SK-N-SH (cell line): ENCODE results near the gene KRTAP20-3. TPM values are rescaled to one million over a fixed set of nuclear protein-coding genes. Genes with fewer than 3 reads are reported as not detected.

Experiments used
- CTCF ChIA-PET: fragments of 300-600, 350-600 bp; formaldehyde crosslinking; extraction: SDS; loops from one replicate; lab custom pipeline; 2021; lab: Yijun Ruan, JAX
- POLR2A ChIA-PET: fragments of 350-600 bp; sonication (Branson Sonifier 250); formaldehyde crosslinking; extraction: SDS; loops from one replicate; lab custom pipeline; 2020; ENCODE audit warnings: antibody characterized with exemption, inconsistent platforms; lab: Yijun Ruan, JAX
- DNase-seq: peaks from one replicate; pipeline ENCODE4 v3.0.0; 2012
- H2AFZ ChIP-seq: fragments of 200-600 bp; sonication (generic); 2 replicates; pipeline ENCODE4 v1.8.1; 2016; ENCODE audit warnings: antibody characterized with exemption, mild to moderate bottlenecking, low read depth
- H3F3A ChIP-seq: fragments of 200-600 bp; sonication (generic); replicated peaks from 2 replicates; pipeline ENCODE3; 2016; ENCODE audit warnings: antibody characterized with exemption, mild to moderate bottlenecking; ENCODE audit not compliant: insufficient read depth
- H3K27ac ChIP-seq, 2 experiments: fragments of 200-500 bp in 1 of 2; fragments of 200-600 bp in 1 of 2; sonication (Bioruptor generic) in 1 of 2; sonication (generic), shearing (Covaris generic) in 1 of 2; 2 replicates each; pipeline versions ENCODE4 v1.5.1 to v1.6.1; 2014 to 2016; ENCODE audit warnings: low read depth in 2 of 2, inconsistent platforms in 1 of 2, low read length in 1 of 2, mild to moderate bottlenecking in 1 of 2, mixed read lengths in 1 of 2
- H3K27me3 ChIP-seq: fragments of 200-600 bp; sonication (generic), shearing (Covaris generic); 2 replicates; pipeline ENCODE4 v1.6.1; 2016; ENCODE audit warnings: mixed run types; ENCODE audit not compliant: insufficient read depth
- H3K36me3 ChIP-seq, 2 experiments: fragments of 200-500 bp in 1 of 2; fragments of 200-600 bp in 1 of 2; sonication (Bioruptor generic) in 1 of 2; sonication (generic) in 1 of 2; replicated peaks in 1 of 2; 2 replicates each; pipeline versions ENCODE3 to v1.5.1; 2014 to 2016; ENCODE audit warnings: low read length in 1 of 2, mild to moderate bottlenecking in 1 of 2; ENCODE audit not compliant: insufficient read depth in 2 of 2, control insufficient read depth in 1 of 2
- H3K4me1 ChIP-seq, 2 experiments: fragments of 200-500 bp in 1 of 2; fragments of 200-600 bp in 1 of 2; sonication (Bioruptor generic) in 1 of 2; sonication (generic), shearing (Covaris generic) in 1 of 2; 2 replicates each; pipeline versions ENCODE4 v1.5.1 to v1.6.1; 2014 to 2016; ENCODE audit warnings: low read depth in 1 of 2, low read length in 1 of 2, mixed run types in 1 of 2; ENCODE audit not compliant: insufficient read depth in 2 of 2, control insufficient read depth in 1 of 2
- H3K4me2 ChIP-seq: fragments of 200-600 bp; sonication (generic), shearing (Covaris generic); 2 replicates; pipeline ENCODE4 v1.6.1; 2017; ENCODE audit warnings: mixed run types
- H3K4me3 ChIP-seq, 2 experiments: fragments of 200-500 bp in 1 of 2; fragments of 200-600 bp in 1 of 2; sonication (Bioruptor generic) in 1 of 2; sonication (generic), shearing (Covaris generic) in 1 of 2; 2 replicates each; pipeline versions ENCODE4 v1.5.1 to v1.8.1; 2014 to 2016; ENCODE audit warnings: low read depth in 2 of 2, inconsistent platforms in 1 of 2, low read length in 1 of 2, mild to moderate bottlenecking in 1 of 2, mixed read lengths in 1 of 2, moderate library complexity in 1 of 2
- H3K79me2 ChIP-seq: fragments of 200-600 bp; sonication (generic); 2 replicates; pipeline ENCODE4 v1.8.1; 2017; ENCODE audit warnings: mild to moderate bottlenecking; ENCODE audit not compliant: insufficient read depth
- H3K9ac ChIP-seq: fragments of 200-600 bp; sonication (generic); 2 replicates; pipeline ENCODE4 v1.6.1; 2017; ENCODE audit warnings: mixed run types
- H3K9me2 ChIP-seq: fragments of 200-600 bp; sonication (generic); 2 replicates; pipeline ENCODE4 v1.6.1; 2017; ENCODE audit warnings: mixed run types
- H3K9me3 ChIP-seq: fragments of 200-600 bp; sonication (generic); 2 replicates; pipeline ENCODE4 v1.6.1; 2017; ENCODE audit warnings: mixed run types, mild to moderate bottlenecking, moderate library complexity
- H4K20me1 ChIP-seq: fragments of 200-600 bp; sonication (generic); 2 replicates; pipeline ENCODE4 v1.6.1; 2017; ENCODE audit warnings: mild to moderate bottlenecking, mixed run types; ENCODE audit not compliant: insufficient read depth
- EZH2phosphoT487 ChIP-seq: fragments of 200-600 bp; sonication (generic); IDR thresholded peaks from 2 replicates; pipeline ENCODE4 v1.6.1; 2017; ENCODE audit warnings: low read depth, mixed run types, mild to moderate bottlenecking, antibody characterized with exemption, moderate library complexity, borderline replicate concordance
- FOXM1 ChIP-seq: IDR thresholded peaks from 2 replicates; pipeline ENCODE4 v1.4.0; 2012; ENCODE audit warnings: low read depth, mild to moderate bottlenecking
- GABPA ChIP-seq: IDR thresholded peaks from 2 replicates; pipeline ENCODE4 v1.4.0; 2012; ENCODE audit warnings: low read depth, mild to moderate bottlenecking
- GATA2 ChIP-seq: sonication (generic); formaldehyde crosslinking; IDR thresholded peaks from 2 replicates; pipeline ENCODE4 v1.5.0; 2020; ENCODE audit warnings: mild to moderate bottlenecking, missing genetic modification reagents
- MEF2A ChIP-seq: IDR thresholded peaks from 2 replicates; pipeline ENCODE4 v1.4.0; 2012; ENCODE audit warnings: low read depth, borderline replicate concordance
- MXI1 ChIP-seq: IDR thresholded peaks from 2 replicates; pipeline ENCODE4 v1.6.1; 2012; ENCODE audit warnings: mild to moderate bottlenecking, low read depth, low read length, improper control_type of control experiment
- NFIC ChIP-seq: IDR thresholded peaks from 2 replicates; pipeline ENCODE4 v1.4.0; 2012; ENCODE audit warnings: borderline replicate concordance
- PBX3 ChIP-seq: IDR thresholded peaks from 2 replicates; pipeline ENCODE4; 2012
- POLR2AphosphoS5 ChIP-seq: IDR thresholded peaks from 2 replicates; pipeline ENCODE4 v1.6.1; 2012; ENCODE audit warnings: low read depth, low read length
- RXRA ChIP-seq: IDR thresholded peaks from 2 replicates; pipeline ENCODE4 v1.4.0; 2012; ENCODE audit warnings: low read depth, mild to moderate bottlenecking, borderline replicate concordance
- SIN3A ChIP-seq: IDR thresholded peaks from 2 replicates; pipeline ENCODE4 v1.6.1; 2012; ENCODE audit warnings: low read depth, mild to moderate bottlenecking, low read length, moderate library complexity, borderline replicate concordance
- SMC3 ChIP-seq: IDR thresholded peaks from 2 replicates; pipeline ENCODE4 v1.6.1; 2012; ENCODE audit warnings: low read depth, low read length, improper control_type of control experiment
- TAF1 ChIP-seq: IDR thresholded peaks from 2 replicates; pipeline ENCODE4 v1.6.1; 2012; ENCODE audit warnings: low read depth, mild to moderate bottlenecking, low read length, moderate library complexity, borderline replicate concordance
- WGBS: methylation state at CpG from one replicate; pipeline ENCODE4 v1.1.6; 2017; ENCODE audit warnings: low lambda C conversion rate; 5-methylcytosine and 5-hydroxymethylcytosine counted together
- polyA plus RNA-seq, 3 experiments: library from polyadenylated mRNA; depleted of rRNA; stranded (reverse); fragments of >200 nt; gene quantifications; 2 replicates each; pipeline ENCODE4 v1.2.3, GENCODE V29; 2012
- TF ChIP-seq, protein P1 (sequence below): IDR thresholded peaks from 2 replicates; pipeline ENCODE4 v1.4.0; 2012; ENCODE audit warnings: low read depth, borderline replicate concordance
- TF ChIP-seq, protein P2 (sequence below): IDR thresholded peaks from 2 replicates; pipeline ENCODE4 v1.6.1; 2012; ENCODE audit warnings: mild to moderate bottlenecking, low read depth, low read length, moderate library complexity

KRTAP20-3 gene
- polyA plus RNA-seq, 1 of the 3 experiments (the other 2 are of a cell fraction), result not detected

- no peaks in the 10 kb centered on the region for H3F3A ChIP-seq
- DNase-seq, result no peak
- POLR2A ChIA-PET, result no interaction called here
- no peak overlapping the region for H3K9ac ChIP-seq
- no peak overlapping the region for H3K4me3 ChIP-seq
- H3K27ac ChIP-seq, result no peak overlapping the region
- H3K79me2 ChIP-seq, result no peaks in the 10 kb centered on the region
- no peak overlapping the region for H3K4me2 ChIP-seq
- CTCF ChIA-PET, result no interaction called here
- TF ChIP-seq, protein P1, sequence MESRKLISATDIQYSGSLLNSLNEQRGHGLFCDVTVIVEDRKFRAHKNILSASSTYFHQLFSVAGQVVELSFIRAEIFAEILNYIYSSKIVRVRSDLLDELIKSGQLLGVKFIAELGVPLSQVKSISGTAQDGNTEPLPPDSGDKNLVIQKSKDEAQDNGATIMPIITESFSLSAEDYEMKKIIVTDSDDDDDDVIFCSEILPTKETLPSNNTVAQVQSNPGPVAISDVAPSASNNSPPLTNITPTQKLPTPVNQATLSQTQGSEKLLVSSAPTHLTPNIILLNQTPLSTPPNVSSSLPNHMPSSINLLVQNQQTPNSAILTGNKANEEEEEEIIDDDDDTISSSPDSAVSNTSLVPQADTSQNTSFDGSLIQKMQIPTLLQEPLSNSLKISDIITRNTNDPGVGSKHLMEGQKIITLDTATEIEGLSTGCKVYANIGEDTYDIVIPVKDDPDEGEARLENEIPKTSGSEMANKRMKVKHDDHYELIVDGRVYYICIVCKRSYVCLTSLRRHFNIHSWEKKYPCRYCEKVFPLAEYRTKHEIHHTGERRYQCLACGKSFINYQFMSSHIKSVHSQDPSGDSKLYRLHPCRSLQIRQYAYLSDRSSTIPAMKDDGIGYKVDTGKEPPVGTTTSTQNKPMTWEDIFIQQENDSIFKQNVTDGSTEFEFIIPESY, result no peak
- TF ChIP-seq, protein P2, sequence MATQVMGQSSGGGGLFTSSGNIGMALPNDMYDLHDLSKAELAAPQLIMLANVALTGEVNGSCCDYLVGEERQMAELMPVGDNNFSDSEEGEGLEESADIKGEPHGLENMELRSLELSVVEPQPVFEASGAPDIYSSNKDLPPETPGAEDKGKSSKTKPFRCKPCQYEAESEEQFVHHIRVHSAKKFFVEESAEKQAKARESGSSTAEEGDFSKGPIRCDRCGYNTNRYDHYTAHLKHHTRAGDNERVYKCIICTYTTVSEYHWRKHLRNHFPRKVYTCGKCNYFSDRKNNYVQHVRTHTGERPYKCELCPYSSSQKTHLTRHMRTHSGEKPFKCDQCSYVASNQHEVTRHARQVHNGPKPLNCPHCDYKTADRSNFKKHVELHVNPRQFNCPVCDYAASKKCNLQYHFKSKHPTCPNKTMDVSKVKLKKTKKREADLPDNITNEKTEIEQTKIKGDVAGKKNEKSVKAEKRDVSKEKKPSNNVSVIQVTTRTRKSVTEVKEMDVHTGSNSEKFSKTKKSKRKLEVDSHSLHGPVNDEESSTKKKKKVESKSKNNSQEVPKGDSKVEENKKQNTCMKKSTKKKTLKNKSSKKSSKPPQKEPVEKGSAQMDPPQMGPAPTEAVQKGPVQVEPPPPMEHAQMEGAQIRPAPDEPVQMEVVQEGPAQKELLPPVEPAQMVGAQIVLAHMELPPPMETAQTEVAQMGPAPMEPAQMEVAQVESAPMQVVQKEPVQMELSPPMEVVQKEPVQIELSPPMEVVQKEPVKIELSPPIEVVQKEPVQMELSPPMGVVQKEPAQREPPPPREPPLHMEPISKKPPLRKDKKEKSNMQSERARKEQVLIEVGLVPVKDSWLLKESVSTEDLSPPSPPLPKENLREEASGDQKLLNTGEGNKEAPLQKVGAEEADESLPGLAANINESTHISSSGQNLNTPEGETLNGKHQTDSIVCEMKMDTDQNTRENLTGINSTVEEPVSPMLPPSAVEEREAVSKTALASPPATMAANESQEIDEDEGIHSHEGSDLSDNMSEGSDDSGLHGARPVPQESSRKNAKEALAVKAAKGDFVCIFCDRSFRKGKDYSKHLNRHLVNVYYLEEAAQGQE, result no peak
- TF ChIP-seq NFIC, result no peak
- TF ChIP-seq TAF1, result no peak
- TF ChIP-seq SIN3A, result no peak
- no peak for TF ChIP-seq FOXM1
- TF ChIP-seq PBX3, result no peak
- no peak for TF ChIP-seq EZH2phosphoT487
- no peak for TF ChIP-seq GATA2 (CRISPR knock-in tag)
- no peak for TF ChIP-seq POLR2AphosphoS5
- TF ChIP-seq MEF2A, result no peak
- no peak for TF ChIP-seq RXRA
- no peak for TF ChIP-seq GABPA
- TF ChIP-seq MXI1, result no peak
- TF ChIP-seq SMC3, result no peak
- no peaks in the 10 kb centered on the region for H3K36me3 ChIP-seq
- H3K27me3 ChIP-seq, result no peaks in the 10 kb centered on the region; the same call in 1 of the 2 replicates
- 13% methylated on average over 3 of the region's 3 CpGs for WGBS
- H3K9me2 ChIP-seq, result no peaks in the 10 kb centered on the region
- H3K9me3 ChIP-seq, result no peaks in the 10 kb centered on the region
- H4K20me1 ChIP-seq, result no peaks in the 10 kb centered on the region
- no peaks in the 10 kb centered on the region for H3K4me1 ChIP-seq
- no peak overlapping the region for H2AFZ ChIP-seq
These were observed 4.0 kb upstream of the KRTAP20-3 start for GRCh38 chr21:30638686-30639085.
